Suprapubic skin (tissue), 4 donors: Measurements from ENCODE around the gene CEP57. TPM values are rescaled to one million over a fixed set of nuclear protein-coding genes. Genes with fewer than 3 reads are reported as not detected.

Experiments
- DNase-seq, 2 donors: peaks; one replicate each; pipeline ENCODE4 v3.0.0-alpha.2; 2019; ENCODE audit warnings: low spot score in 2 of 2
- H3K27ac ChIP-seq: fragments of 200-600 bp; sonication (generic); one replicate; pipeline ENCODE4 v1.5.1; 2019
- H3K27me3 ChIP-seq: fragments of 200-600 bp; sonication (generic); one replicate; pipeline ENCODE4 v1.5.1; 2019
- H3K36me3 ChIP-seq: fragments of 200-600 bp; sonication (generic); one replicate; pipeline ENCODE4 v1.5.1; 2019
- H3K4me1 ChIP-seq: fragments of 200-600 bp; sonication (generic); one replicate; pipeline ENCODE4 v1.5.1; 2019
- H3K4me3 ChIP-seq: fragments of 200-600 bp; sonication (generic); one replicate; pipeline ENCODE4 v1.5.1; 2019; ENCODE audit warnings: mild to moderate bottlenecking
- H3K9me3 ChIP-seq: fragments of 200-600 bp; sonication (generic); one replicate; pipeline ENCODE4 v1.5.1; 2019
- EP300 ChIP-seq: sonication (generic); formaldehyde crosslinking; IDR thresholded peaks from one replicate; pipeline ENCODE4 v1.6.1; 2017; ENCODE audit warnings: antibody characterized with exemption
- POLR2A ChIP-seq, 2 donors: fragments of 450-650 bp; IDR thresholded peaks; one replicate each; pipeline ENCODE4 v1.6.1; 2017; ENCODE audit warnings: antibody characterized with exemption in 2 of 2, mild to moderate bottlenecking in 2 of 2, moderate library complexity in 2 of 2
- POLR2AphosphoS5 ChIP-seq, 3 donors: sonication (generic); formaldehyde crosslinking; IDR thresholded peaks; one replicate each; pipeline ENCODE4 v1.6.1; 2017; ENCODE audit warnings: antibody characterized with exemption in 3 of 3
- WGBS: methylation state at CpG from one replicate; pipeline ENCODE4 v1.1.5; 2018; 5-methylcytosine and 5-hydroxymethylcytosine counted together
- total RNA-seq, 4 donors: library from RNA; depleted of rRNA; stranded (reverse); fragments of >200 nt; gene quantifications; one replicate each; pipeline ENCODE4 v1.1.0, GENCODE V29; 2016
- TF ChIP-seq, protein P1 (sequence below), 2 donors: fragments of 200-600 bp in 1 of 2; fragments of 450-650 bp in 1 of 2; sonication (generic) in 1 of 2; IDR thresholded peaks; one replicate each; pipeline ENCODE4 v1.5.1; 2016 to 2019; ENCODE audit warnings: antibody characterized with exemption in 2 of 2, mild to moderate bottlenecking in 1 of 2, moderate library complexity in 1 of 2

The CEP57 gene
- total RNA-seq: 10 to 100 TPM; 20.7 to 80.9 (median 30.1) TPM

DNA sequence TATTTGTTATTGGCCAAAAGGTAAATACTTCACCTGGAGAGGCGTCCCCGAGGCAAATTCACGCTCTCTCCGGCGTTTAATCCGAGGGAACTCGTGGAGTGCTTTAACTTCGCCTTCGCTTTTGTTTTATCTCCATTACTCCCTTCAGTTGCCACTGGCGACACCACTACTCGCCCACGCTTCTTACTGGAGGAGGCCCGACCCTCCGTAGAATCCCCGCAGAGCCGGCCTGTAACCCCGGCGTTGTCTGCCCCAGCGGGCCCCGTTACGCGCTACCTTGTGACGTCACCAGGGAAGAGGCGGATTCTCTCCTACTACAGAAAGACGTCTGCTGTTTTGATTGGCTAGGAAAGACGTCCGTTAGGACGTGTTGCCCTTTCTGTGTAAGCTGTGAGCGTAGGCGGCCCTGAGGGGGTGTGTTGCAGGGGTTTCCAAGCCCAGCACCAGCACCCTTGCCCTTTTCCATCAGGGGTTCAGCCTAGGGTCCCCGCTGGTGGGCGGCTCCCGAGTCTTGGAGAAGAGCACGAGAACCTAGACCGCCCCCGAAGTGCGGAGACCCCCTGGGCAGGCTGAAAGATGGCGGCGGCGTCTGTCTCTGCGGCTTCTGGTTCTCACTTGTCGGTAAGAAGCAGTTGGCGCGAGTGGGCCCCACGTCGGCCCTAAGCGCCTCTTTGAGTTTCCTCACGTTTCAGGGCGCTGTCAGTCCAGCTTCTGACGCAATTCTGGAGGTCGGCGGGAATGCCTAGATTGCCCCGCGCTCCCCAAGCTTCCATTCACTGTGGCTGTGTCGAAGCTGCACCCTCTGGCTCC, at the start of gene CEP57:
TSS of gene CEP57 (plus strand) at position 376 of the 810 bp plus-strand sequence. CDS start at position 577, 201 bp downstream.
- WGBS: under 1% methylated on average over 35 of the region's 55 CpGs
- peak within 1 kb of the TSS; percentile 99 for H3K27ac ChIP-seq
- peaks cover 25% of the 10 kb centered on the region for H3K4me1 ChIP-seq
- no peaks in the 10 kb centered on the region for H3K27me3 ChIP-seq
- peak within 1 kb of the TSS; percentile 77 for H3K4me3 ChIP-seq
- no peak for TF ChIP-seq EP300
- peak; percentile 48 to 54 for TF ChIP-seq POLR2A (IDR thresholded peaks at IDR 0.05)
- H3K36me3 ChIP-seq: peaks cover 11% of the 10 kb centered on the region
- H3K9me3 ChIP-seq: no peaks in the 10 kb centered on the region
- DNase-seq: peak; percentile 97 to 98

DNA sequence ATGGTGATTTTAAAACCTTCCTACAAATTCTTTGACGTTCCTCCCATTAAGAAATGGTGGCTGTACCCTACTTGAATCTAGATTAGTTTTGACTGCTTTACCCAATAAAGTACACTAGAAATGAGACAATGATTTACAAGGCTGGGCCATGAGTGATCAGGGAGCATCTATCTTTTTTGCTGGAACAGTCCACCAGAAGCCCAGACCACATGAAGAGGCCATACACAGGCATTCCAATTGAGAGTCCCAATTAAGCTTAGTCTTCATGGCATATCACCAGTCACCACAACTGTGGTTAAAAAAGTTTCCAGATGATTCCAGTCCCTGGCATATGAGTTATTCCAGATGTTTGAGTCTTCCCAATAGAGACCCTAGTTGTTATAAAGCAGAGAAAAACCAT, 40.2 kb upstream of the CEP57 start:
- H3K4me3 ChIP-seq: no peak overlapping the region

DNA sequence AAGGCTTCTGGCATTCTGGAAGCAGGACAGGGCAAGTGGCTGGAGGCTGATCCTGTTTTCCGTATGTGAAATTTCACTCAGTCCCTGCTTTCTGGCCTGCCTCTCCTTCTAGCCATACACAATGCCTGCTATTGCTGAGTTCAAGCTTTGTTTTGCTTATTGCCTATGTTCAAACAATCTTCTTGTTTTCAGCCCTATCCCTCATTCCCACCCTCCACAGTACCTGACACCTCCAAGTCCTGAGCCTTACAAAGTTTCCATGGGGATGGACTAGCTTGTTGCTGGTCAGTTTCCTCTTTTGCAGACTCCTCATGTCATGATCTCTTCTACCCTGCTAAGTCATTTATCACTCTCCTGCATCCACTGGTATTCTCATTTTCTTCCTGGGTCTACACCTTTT, 38.8 kb upstream of the CEP57 start:
- 86% methylated on average over 1 of the region's 1 CpG for WGBS
- H3K27ac ChIP-seq: no peak overlapping the region
- DNase-seq: no peak
- no peak overlapping the region for H3K4me3 ChIP-seq
- no peaks in the 10 kb centered on the region for H3K36me3 ChIP-seq
- no peaks in the 10 kb centered on the region for H3K27me3 ChIP-seq
- no peaks in the 10 kb centered on the region for H3K9me3 ChIP-seq
- H3K4me1 ChIP-seq: no peaks in the 10 kb centered on the region
- TF ChIP-seq POLR2A (IDR thresholded peaks at IDR 0.05) (no peak), POLR2AphosphoS5 (IDR thresholded peaks at IDR 0.05) (no peak), EP300 (no peak)
- TF ChIP-seq, protein P1, sequence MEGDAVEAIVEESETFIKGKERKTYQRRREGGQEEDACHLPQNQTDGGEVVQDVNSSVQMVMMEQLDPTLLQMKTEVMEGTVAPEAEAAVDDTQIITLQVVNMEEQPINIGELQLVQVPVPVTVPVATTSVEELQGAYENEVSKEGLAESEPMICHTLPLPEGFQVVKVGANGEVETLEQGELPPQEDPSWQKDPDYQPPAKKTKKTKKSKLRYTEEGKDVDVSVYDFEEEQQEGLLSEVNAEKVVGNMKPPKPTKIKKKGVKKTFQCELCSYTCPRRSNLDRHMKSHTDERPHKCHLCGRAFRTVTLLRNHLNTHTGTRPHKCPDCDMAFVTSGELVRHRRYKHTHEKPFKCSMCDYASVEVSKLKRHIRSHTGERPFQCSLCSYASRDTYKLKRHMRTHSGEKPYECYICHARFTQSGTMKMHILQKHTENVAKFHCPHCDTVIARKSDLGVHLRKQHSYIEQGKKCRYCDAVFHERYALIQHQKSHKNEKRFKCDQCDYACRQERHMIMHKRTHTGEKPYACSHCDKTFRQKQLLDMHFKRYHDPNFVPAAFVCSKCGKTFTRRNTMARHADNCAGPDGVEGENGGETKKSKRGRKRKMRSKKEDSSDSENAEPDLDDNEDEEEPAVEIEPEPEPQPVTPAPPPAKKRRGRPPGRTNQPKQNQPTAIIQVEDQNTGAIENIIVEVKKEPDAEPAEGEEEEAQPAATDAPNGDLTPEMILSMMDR (IDR thresholded peaks at IDR 0.05): no peak

More for the DNA sequence above, 40.2 kb upstream of the CEP57 start:
- DNase-seq: no peak
- 93% methylated on average over 1 of the region's 1 CpG for WGBS
- H3K4me1 ChIP-seq: no peaks in the 10 kb centered on the region
- no peaks in the 10 kb centered on the region for H3K27me3 ChIP-seq
- no peak for TF ChIP-seq EP300
- no peak for TF ChIP-seq POLR2A (IDR thresholded peaks at IDR 0.05)
- TF ChIP-seq POLR2AphosphoS5 (IDR thresholded peaks at IDR 0.05): no peak
- TF ChIP-seq, protein P1 (IDR thresholded peaks at IDR 0.05): no peak
- no peaks in the 10 kb centered on the region for H3K36me3 ChIP-seq
- no peaks in the 10 kb centered on the region for H3K9me3 ChIP-seq
- no peak overlapping the region for H3K27ac ChIP-seq

DNA sequence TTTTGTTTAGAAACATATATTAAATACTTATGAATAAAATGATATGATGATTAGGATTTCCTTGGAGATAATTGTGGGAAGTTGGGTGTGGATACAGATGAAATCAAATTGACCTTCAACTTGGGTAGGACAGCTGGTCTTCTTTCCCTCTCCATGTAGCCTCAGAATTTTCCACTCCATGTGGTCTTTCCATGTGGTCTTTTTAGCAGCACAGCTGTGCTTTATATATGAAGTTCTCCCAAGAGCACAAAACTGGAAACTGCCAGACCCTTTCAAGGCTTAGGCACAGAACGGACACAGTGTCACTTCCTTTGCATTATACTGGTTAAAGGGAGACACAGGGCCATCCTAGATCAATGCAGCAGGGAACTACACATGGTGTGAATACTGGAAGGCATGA, 29.4 kb upstream of the CEP57 start:
- WGBS: 75% methylated on average over 1 of the region's 1 CpG
- H3K4me3 ChIP-seq: no peak overlapping the region
- TF ChIP-seq, protein P1 (IDR thresholded peaks at IDR 0.05): no peak
- no peak for TF ChIP-seq POLR2A (IDR thresholded peaks at IDR 0.05)
- TF ChIP-seq EP300: no peak
- no peak for TF ChIP-seq POLR2AphosphoS5 (IDR thresholded peaks at IDR 0.05)

DNA sequence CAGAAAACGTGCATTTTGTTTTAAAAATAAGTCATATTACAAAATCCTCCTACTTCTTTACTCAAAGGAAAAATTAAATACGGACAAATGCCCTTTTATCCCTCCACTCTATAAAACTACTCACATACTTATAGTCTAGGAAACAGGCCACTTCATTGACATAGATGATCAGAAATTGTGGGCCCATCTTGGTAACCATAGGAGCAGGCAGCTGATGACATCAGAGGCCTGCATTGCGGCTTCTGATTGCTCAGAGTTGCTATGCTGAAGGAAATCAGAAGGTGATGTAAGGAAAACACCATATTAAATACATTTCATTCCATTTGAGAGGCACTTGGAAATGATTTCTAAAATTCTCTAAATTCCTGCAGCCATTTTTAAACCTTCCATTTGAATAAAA, 27.8 kb upstream of the CEP57 start:
- H3K9me3 ChIP-seq: no peaks in the 10 kb centered on the region
- no peaks in the 10 kb centered on the region for H3K27me3 ChIP-seq
- no peak for DNase-seq
- no peak overlapping the region for H3K27ac ChIP-seq
- 95% methylated on average over 3 of the region's 3 CpGs for WGBS
- TF ChIP-seq POLR2A (IDR thresholded peaks at IDR 0.05): no peak
- no peaks in the 10 kb centered on the region for H3K36me3 ChIP-seq
- no peaks in the 10 kb centered on the region for H3K4me1 ChIP-seq
- no peak overlapping the region for H3K4me3 ChIP-seq

More for the DNA sequence above, 29.4 kb upstream of the CEP57 start:
- Histone ChIP-seq H3K9me3 (no peaks in the 10 kb centered on the region), H3K27me3 (no peaks in the 10 kb centered on the region), H3K36me3 (no peaks in the 10 kb centered on the region), H3K27ac (no peak overlapping the region), H3K4me1 (no peaks in the 10 kb centered on the region)
- no peak for DNase-seq

DNA sequence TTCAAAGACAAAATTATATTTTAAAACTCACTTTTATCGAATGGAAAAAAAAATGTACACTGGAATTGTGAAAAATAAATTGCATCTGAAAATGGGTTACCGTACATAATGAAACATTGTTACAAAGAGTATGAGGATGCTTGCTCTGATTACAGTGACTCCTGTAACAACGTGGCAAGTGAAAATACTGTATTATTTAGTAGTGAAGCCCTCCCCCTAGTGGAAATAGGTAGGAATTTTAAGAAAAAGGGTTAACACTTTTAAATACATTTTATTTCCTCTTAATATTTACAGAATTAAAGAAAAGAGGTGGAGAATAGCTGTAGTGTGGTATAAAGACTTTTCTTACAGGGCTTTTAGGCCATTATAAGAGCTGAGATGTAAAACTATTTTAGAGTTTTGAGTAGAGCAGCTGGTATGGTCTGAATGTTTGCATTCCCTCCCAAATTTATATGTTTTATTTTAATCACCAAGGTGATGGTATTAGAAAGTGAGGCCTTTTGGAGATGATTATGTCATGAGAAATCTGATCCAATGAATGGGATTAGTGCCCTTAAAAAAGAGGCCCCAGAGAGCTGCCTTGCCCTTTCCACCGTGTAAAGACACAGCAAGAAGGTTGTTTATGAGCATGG, 25.9 kb upstream of the CEP57 start:
- DNase-seq: no peak
- Histone ChIP-seq H3K9me3 (no peaks in the 10 kb centered on the region), H3K27ac (no peak overlapping the region), H3K27me3 (no peaks in the 10 kb centered on the region), H3K4me1 (no peaks in the 10 kb centered on the region), H3K36me3 (peaks cover 4% of the 10 kb centered on the region), H3K4me3 (no peak overlapping the region)
- TF ChIP-seq POLR2AphosphoS5 (IDR thresholded peaks at IDR 0.05): no peak
- TF ChIP-seq, protein P1 (IDR thresholded peaks at IDR 0.05): peak; percentile 29 to 76
- WGBS: 14% methylated on average over 4 of the region's 4 CpGs
